IMR-90 (cell line): ENCODE results near the gene MFRP. TPM values are rescaled to one million over a fixed set of nuclear protein-coding genes. Genes with fewer than 3 reads are reported as not detected.
"Not testable (repeated sequence)": the region's sequence is repeated elsewhere in the genome, so short reads cannot be mapped to it uniquely, and the experiment has no call there.

Source experiments
- ATAC-seq: fragments of 200-7000 bp; cut with Tn5 transposase; 2 replicates; pipeline ENCODE4 v1.9.1; 2020; ENCODE audit warnings: low read depth, mild to moderate bottlenecking, moderate library complexity
- BruUV-seq: library from RNA; stranded (reverse); fragments of 400-500 nt; replicated peaks from 2 replicates; lab custom pipeline; 2021; lab: Mats Ljungman, UMichigan
- CTCF ChIA-PET: fragments of 300-600 bp; formaldehyde crosslinking; extraction: SDS; loops from one replicate; lab custom pipeline; 2021; ENCODE audit warnings: antibody characterized with exemption; lab: Yijun Ruan, JAX
- POLR2A ChIA-PET: fragments of 300-600 bp; sonication (Branson Sonifier 250); formaldehyde crosslinking; loops from one replicate; lab custom pipeline; 2022; ENCODE audit warnings: antibody characterized with exemption; ENCODE audit not compliant: unreplicated experiment; lab: Charles Lee
- DNase-seq: peaks from one replicate; pipeline ENCODE4 v3.0.0; 2013
- H2AFZ ChIP-seq: replicated peaks from 2 replicates; pipeline ENCODE3; 2013; ENCODE audit warnings: low read length, mild to moderate bottlenecking; ENCODE audit not compliant: poor library complexity
- H2AK5ac ChIP-seq: 2 replicates; pipeline ENCODE4 v1.6.1; 2013; ENCODE audit warnings: low read depth, low read length, inconsistent platforms
- H2AK9ac ChIP-seq: replicated peaks from 2 replicates; pipeline ENCODE3; 2013; ENCODE audit warnings: mild to moderate bottlenecking, low read depth, low read length, moderate library complexity; ENCODE audit not compliant: poor library complexity
- H2BK120ac ChIP-seq: 2 replicates; pipeline ENCODE4 v1.6.1; 2013; ENCODE audit warnings: low read depth, low read length, inconsistent platforms
- H2BK15ac ChIP-seq: 3 replicates; pipeline ENCODE4 v1.6.1; 2013; ENCODE audit warnings: low read depth, low read length, inconsistent platforms
- H2BK20ac ChIP-seq: 2 replicates; pipeline ENCODE4 v1.6.1; 2013; ENCODE audit warnings: low read depth, mild to moderate bottlenecking, inconsistent platforms, low read length, moderate library complexity
- H2BK5ac ChIP-seq: 2 replicates; pipeline ENCODE4 v1.6.1; 2013; ENCODE audit warnings: mild to moderate bottlenecking, low read depth, low read length, inconsistent platforms; ENCODE audit not compliant: poor library complexity, severe bottlenecking
- H3K14ac ChIP-seq: replicated peaks from 2 replicates; pipeline ENCODE4 v1.6.1; 2013; ENCODE audit warnings: low read depth, low read length, inconsistent platforms
- H3K18ac ChIP-seq: 2 replicates; pipeline ENCODE4 v1.6.1; 2013; ENCODE audit warnings: low read depth, low read length, control low read depth
- H3K23ac ChIP-seq: 2 replicates; pipeline ENCODE4 v1.6.1; 2013; ENCODE audit warnings: low read depth, low read length, inconsistent platforms
- H3K27ac ChIP-seq: 2 replicates; pipeline ENCODE4 v1.5.1; 2013; ENCODE audit warnings: mild to moderate bottlenecking, control low read depth, low read length; ENCODE audit not compliant: insufficient read depth
- H3K27me3 ChIP-seq: 2 replicates; pipeline ENCODE4 v1.6.1; 2013; ENCODE audit warnings: low read length; ENCODE audit not compliant: control insufficient read depth, insufficient read depth
- H3K36me3 ChIP-seq: 2 replicates; pipeline ENCODE4 v1.6.1; 2013; ENCODE audit warnings: low read length, mixed read lengths; ENCODE audit not compliant: control insufficient read depth, insufficient read depth
- H3K4ac ChIP-seq: 2 replicates; pipeline ENCODE4 v1.6.1; 2013; ENCODE audit warnings: low read depth, low read length, inconsistent platforms
- H3K4me1 ChIP-seq: 2 replicates; pipeline ENCODE4 v1.6.1; 2013; ENCODE audit warnings: low read length, mixed read lengths; ENCODE audit not compliant: control insufficient read depth, insufficient read depth
- H3K4me2 ChIP-seq: 2 replicates; pipeline ENCODE4 v1.6.1; 2013; ENCODE audit warnings: low read depth, mild to moderate bottlenecking, control low read depth, low read length, moderate library complexity
- H3K4me3 ChIP-seq: 2 replicates; pipeline ENCODE4 v1.5.1; 2013; ENCODE audit warnings: low read depth, mild to moderate bottlenecking, control low read depth, low read length, moderate library complexity; ENCODE audit not compliant: insufficient read depth
- H3K56ac ChIP-seq: 2 replicates; pipeline ENCODE4 v1.6.1; 2013; ENCODE audit warnings: low read length, inconsistent platforms; ENCODE audit not compliant: insufficient read depth; ENCODE audit errors: extremely low read depth
- H3K79me1 ChIP-seq, 2 experiments: 2 replicates each; pipeline ENCODE4 v1.6.1; 2013; ENCODE audit warnings: low read length in 2 of 2, inconsistent platforms in 1 of 2, low read depth in 1 of 2
- H3K9ac ChIP-seq: 2 replicates; pipeline ENCODE4 v1.6.1; 2013; ENCODE audit warnings: low read depth, low read length, control low read depth
- H3K9me1 ChIP-seq: 2 replicates; pipeline ENCODE4 v1.6.1; 2013; ENCODE audit warnings: low read length, inconsistent platforms; ENCODE audit not compliant: insufficient read depth
- H3K9me3 ChIP-seq: 2 replicates; pipeline ENCODE4 v1.6.1; 2013; ENCODE audit warnings: low read length; ENCODE audit not compliant: control insufficient read depth, insufficient read depth
- H4K20me1 ChIP-seq: 2 replicates; pipeline ENCODE4 v1.6.1; 2013; ENCODE audit warnings: low read length, inconsistent platforms; ENCODE audit not compliant: insufficient read depth
- H4K5ac ChIP-seq: 2 replicates; pipeline ENCODE4 v1.6.1; 2013; ENCODE audit warnings: mild to moderate bottlenecking, low read depth, low read length, control low read depth
- H4K8ac ChIP-seq, 2 experiments: 2 replicates each; pipeline ENCODE4 v1.6.1; 2013; ENCODE audit warnings: low read depth in 2 of 2, low read length in 2 of 2, control low read depth in 1 of 2, inconsistent platforms in 1 of 2
- H4K91ac ChIP-seq: 2 replicates; pipeline ENCODE4 v1.6.1; 2013; ENCODE audit warnings: low read depth, low read length, inconsistent platforms; ENCODE audit not compliant: insufficient read depth
- WGBS, 2 experiments: methylation state at CpG; one replicate each; pipeline versions ENCODE4 v1.1.5 to v1.1.7; 2013; ENCODE audit warnings: missing lambda C conversion rate in 2 of 2; ENCODE audit not compliant: insufficient read length in 1 of 2; ENCODE audit errors: extremely low coverage in 2 of 2; 5-methylcytosine and 5-hydroxymethylcytosine counted together
- dilution Hi-C: fragments of 300-500 bp; cut with HindIII; formaldehyde crosslinking; loops from one replicate; pipeline ENCODE4 v1.14.3; 2018; ENCODE audit warnings: low sequenced_read_pairs; ENCODE audit not compliant: unreplicated experiment
- in situ Hi-C: fragments of 300-500 bp; cut with MboI; formaldehyde crosslinking; loops from 3 replicates; pipeline ENCODE4 v1.14.3; 2019; ENCODE audit warnings: low sequenced_read_pairs, inconsistent platforms, mixed read lengths
- intact Hi-C: fragments of 100-400 bp; cut with micrococcal nuclease; formaldehyde crosslinking; loops from 2 replicates; pipeline ENCODE4 v1.10.0; 2022
- polyA plus RNA-seq, 3 experiments: library from polyadenylated mRNA; depleted of rRNA; stranded (reverse); fragments of >200 nt; gene quantifications; 2 replicates each; pipeline ENCODE4 v1.2.3, GENCODE V29; 2012; ENCODE audit warnings: low replicate concordance in 1 of 3
- total RNA-seq: library from RNA; depleted of rRNA; stranded (reverse); fragments of >200 nt; gene quantifications from 2 replicates; pipeline ENCODE4 v1.2.3, GENCODE V29; 2012

MFRP gene
- total and polyA plus RNA-seq, 2 of the 4 experiments (the other 2 are of a cell fraction): not detected

- H2BK120ac ChIP-seq, intact Hi-C loops, H3K14ac ChIP-seq, H3K9me3 ChIP-seq, ATAC-seq, H4K91ac ChIP-seq, H4K20me1 ChIP-seq, H4K8ac ChIP-seq, H3K4me3 ChIP-seq, H2BK15ac ChIP-seq, H3K36me3 ChIP-seq, DNase-seq, in situ Hi-C loops, H2BK20ac ChIP-seq, BruUV-seq, H3K23ac ChIP-seq, H3K56ac ChIP-seq, H2AK9ac ChIP-seq, POLR2A ChIA-PET, H2AFZ ChIP-seq, H3K4ac ChIP-seq, H3K4me1 ChIP-seq, H3K18ac ChIP-seq, H2BK5ac ChIP-seq, H3K9me1 ChIP-seq, dilution Hi-C loops, H3K9ac ChIP-seq, H3K79me1 ChIP-seq, H3K4me2 ChIP-seq, H2AK5ac ChIP-seq, H3K27ac ChIP-seq, H4K5ac ChIP-seq: not testable (repeated sequence)
- H3K27me3 ChIP-seq: peaks cover 20% of the 10 kb centered on the region
- CTCF ChIA-PET: interaction anchor here (0.6 to 3.2 kb wide), 4 partner anchors 8 to 92 kb away, joined by 3 to 23 read pairs (median 6); no protein-coding TSS in a partner anchor
- WGBS, 2 experiments: 90% methylated on average over 7 of the region's 14 CpGs; no CpG with 5 or more reads in 1 of the 2 experiments
These were observed 36.0 kb upstream of the MFRP start for GRCh38 chr11:119382513-119382912.
